AG09319 (cell line): ENCODE data around the gene IVNS1ABP.

Experiments
- DNase-seq: peaks from one replicate; pipeline ENCODE4 v3.0.0-alpha.2; 2010; ENCODE audit warnings: low read depth; ENCODE audit errors: extremely low read depth
- TF ChIP-seq, protein P1 (sequence below): IDR thresholded peaks from 2 replicates; pipeline ENCODE4 v1.5.1; 2011; ENCODE audit warnings: low read depth, mild to moderate bottlenecking, inconsistent platforms, low read length, moderate library complexity

IVNS1ABP gene

DNA sequence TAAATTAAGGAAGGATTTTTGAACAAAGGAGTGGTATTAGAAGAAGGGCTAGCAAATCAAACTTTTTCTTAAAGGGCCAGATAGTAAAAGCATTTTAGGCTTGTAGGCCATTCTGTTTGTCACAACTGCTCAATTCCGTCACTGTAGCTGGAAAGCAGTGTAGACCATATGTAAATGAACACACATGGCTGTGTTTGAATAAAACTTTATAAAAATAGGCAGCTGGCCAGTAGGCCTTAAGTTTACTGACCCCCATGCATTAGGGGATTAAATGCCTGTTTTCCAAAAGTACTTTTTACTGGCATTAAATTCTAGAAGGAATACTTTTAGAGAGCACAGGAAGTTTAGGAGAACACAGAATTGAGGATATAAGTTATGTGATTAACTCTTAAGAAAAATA, 8.9 kb downstream of the IVNS1ABP start:
- TF ChIP-seq, protein P1, sequence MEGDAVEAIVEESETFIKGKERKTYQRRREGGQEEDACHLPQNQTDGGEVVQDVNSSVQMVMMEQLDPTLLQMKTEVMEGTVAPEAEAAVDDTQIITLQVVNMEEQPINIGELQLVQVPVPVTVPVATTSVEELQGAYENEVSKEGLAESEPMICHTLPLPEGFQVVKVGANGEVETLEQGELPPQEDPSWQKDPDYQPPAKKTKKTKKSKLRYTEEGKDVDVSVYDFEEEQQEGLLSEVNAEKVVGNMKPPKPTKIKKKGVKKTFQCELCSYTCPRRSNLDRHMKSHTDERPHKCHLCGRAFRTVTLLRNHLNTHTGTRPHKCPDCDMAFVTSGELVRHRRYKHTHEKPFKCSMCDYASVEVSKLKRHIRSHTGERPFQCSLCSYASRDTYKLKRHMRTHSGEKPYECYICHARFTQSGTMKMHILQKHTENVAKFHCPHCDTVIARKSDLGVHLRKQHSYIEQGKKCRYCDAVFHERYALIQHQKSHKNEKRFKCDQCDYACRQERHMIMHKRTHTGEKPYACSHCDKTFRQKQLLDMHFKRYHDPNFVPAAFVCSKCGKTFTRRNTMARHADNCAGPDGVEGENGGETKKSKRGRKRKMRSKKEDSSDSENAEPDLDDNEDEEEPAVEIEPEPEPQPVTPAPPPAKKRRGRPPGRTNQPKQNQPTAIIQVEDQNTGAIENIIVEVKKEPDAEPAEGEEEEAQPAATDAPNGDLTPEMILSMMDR: no peak
- DNase-seq: no peak

DNA sequence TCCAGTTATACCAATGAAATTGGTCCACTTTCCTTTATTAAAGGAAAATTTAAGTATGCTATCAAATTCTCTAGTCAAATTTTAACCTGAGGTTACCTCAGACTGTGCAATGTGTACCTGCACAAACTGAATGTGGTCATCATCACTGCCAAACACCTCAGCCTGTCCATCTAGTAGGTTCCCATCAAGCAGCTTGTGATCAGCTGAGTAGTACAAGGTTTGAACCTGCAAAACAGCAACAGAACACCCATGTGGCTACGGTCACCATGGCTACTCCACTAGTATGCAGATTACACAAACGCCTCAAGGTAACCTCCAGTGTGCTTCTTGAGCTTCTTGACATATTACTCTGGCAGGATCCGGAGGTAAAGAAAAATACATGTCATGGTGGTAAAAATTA, 11.6 kb downstream of the IVNS1ABP start:
- TF ChIP-seq, protein P1: no peak
- DNase-seq: no peak

GRCh38 chr1:185300152-185300551, 16.9 kb downstream of the IVNS1ABP start:
- no peak for DNase-seq
- TF ChIP-seq, protein P1: no peak

GRCh38 chr1:185297982-185298381, 19.1 kb downstream of the IVNS1ABP start:
- no peak for DNase-seq
- TF ChIP-seq, protein P1: no peak

- TF ChIP-seq, protein P1: no peak
- no peak for DNase-seq
Measured at GRCh38 chr1:185295091-185295490, 22.0 kb downstream of the IVNS1ABP start.

DNA sequence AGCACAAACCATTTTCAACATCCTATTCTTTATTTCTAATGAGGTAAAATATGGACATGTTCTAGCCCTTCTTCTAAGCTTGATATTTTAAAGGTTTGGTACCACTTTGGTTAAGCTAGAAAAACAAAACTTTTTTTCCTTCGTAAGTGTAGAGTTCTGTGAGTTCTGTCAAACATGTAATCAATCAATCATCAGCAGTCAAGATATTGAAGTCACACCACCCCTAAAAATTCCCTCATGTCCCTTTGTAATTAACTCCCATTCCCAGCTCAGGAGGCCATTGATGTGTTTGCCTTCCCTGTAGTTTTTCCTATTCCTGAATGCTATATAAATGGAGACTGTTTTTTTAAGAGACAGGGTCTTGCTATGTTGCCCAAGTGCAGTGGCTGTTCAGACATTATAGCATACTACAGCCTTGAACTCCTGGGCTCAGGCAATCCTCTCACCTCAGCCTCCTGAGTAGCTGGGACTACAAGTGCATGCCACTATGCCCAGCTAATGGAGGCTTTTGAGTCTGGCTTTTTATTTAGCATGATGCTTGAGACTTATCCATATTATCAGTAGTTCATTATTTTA, 23.0 kb downstream of the IVNS1ABP start:
- TF ChIP-seq, protein P1: no peak
- DNase-seq: no peak

- TF ChIP-seq, protein P1: no peak
- DNase-seq: no peak
Measured at GRCh38 chr1:185292237-185292636, 24.8 kb downstream of the IVNS1ABP start.
